HL-60/S4 treated with retinoic acid at 250 ng/mL for 4 days and 3 days (cell line): ENCODE results near the gene LRRN3.

Experiments used
- in situ Hi-C: fragments of 300-500 bp; cut with MboI; formaldehyde crosslinking; loops from 2 replicates; pipeline ENCODE4 v1.7.0; 2022; ENCODE audit warnings: low sequenced_read_pairs

LRRN3 gene

DNA sequence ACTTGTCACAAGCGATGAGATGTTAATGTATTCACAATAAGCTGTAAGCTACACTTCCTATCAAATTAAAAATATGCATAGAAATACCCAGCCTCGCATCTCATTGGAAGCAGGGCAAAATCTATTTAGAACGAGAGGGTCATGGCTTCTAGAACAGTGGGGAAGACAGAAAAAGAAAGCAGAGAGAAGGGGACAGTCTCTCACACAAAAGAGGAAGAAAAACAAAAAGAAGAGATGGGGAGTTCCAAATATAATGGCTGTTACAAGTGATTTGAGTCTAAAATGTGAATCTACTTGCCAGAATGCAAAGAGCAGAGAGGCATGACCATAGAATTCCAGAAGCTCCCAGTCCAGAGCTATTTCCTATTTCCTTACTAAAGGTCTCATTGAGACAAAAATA lies 13.8 kb downstream of the LRRN3 start:
- in situ Hi-C loops: no loop called here

DNA sequence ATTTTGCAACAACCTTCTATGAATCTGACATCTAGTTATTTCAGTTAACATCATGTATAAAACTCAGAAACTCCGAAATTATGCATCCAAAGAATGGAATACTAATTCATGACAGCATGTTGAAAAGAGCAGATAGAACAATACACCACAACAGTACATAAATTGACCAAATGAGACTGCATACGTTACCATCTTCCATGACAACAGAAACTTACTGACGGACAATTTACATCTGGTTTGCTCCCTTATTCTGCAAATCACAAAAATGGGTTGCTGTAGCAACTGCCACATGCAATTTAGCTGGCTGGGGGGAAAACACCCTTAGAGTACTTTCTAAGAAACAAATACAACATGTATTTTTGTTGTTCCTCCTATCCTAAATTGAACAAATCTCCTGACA lies 14.3 kb downstream of the LRRN3 start:
- in situ Hi-C loops: no loop called here

DNA sequence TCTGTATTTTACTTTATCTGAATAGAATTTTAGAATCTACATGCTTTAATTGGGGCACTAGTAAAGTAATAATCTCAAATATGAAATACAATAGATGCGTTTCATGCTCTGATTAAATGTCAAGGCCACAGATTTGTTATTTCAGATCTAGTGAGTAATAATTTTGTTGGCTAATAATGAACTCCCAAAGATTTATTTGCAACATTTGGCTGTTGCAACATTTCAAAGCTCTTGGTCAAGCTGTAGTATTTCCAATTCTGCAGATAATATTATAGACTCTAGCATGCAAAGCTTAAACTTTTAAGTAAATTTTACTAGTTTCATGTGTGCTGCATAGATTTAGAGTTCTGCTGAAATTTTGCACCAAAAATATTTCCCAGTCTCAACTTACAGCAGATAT lies 16.7 kb downstream of the LRRN3 start:
- in situ Hi-C loops: no loop called here

- in situ Hi-C loops: no loop called here
Observed at GRCh38 chr7:111108000-111108399, 17.1 kb downstream of the LRRN3 start.

DNA sequence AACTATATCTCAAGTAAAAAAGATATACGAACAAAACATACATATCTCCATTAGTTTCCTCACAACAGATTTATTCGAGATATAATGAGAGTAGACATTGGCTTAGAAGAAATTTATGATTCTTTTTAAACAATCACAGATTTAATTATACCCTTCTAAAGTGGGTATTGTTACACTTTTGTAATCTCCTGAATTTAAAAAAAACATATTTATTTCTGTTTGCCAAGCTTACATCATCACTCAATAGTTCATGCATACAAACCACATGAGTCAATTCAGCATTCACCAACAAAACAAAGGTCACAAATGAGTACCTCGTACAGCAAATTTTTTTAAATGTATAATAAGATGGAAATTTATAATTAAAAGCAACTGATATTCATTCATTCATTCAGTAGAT lies 17.6 kb downstream of the LRRN3 start:
- in situ Hi-C loops: no loop called here

DNA sequence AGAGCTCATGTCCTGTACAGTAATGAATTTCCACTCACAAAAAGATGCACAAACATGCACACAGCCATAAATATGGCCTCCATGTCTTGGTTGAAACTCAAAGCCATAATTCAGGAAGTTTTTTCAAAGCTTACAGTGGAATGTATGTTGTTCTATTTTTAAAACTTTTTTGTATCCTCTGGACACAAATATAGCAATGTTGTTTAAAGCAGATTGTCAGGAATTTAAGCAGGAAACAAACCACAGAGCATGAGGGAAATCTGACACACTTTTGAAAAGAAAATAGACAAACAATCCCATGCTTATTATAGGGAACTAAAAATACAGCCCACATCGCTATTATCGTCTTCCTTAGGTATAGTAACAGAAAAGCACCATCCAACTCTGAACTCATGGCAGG lies 21.5 kb downstream of the LRRN3 start:
- in situ Hi-C loops: no loop called here

- in situ Hi-C loops: no loop called here
Observed at GRCh38 chr7:111113263-111114017, 22.5 kb downstream of the LRRN3 start.

DNA sequence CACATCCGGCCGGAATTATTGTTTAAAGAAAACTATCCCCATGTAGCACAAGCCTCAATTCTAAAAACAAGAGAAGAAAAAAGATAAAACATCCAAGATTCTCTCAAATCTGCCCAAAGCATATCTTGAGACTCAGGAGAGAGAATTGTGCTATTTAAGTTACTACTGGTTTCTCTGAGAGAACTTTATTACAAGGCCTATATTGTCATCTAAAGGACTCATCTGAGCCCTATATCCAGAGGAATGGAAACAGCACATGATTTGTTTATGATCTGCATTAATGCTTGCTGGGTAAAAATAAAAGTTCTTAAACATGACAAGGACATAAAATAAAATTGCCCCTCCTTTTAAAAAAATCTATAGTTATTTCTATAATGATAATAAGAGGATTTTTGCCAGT lies 25.0 kb downstream of the LRRN3 start:
- in situ Hi-C loops: no loop called here

GRCh38 chr7:111126987-111127386 lies 36.1 kb downstream of the LRRN3 start:
- in situ Hi-C loops: no loop called here

GRCh38 chr7:111129435-111129834 lies 38.5 kb downstream of the LRRN3 start:
- in situ Hi-C loops: no loop called here

DNA sequence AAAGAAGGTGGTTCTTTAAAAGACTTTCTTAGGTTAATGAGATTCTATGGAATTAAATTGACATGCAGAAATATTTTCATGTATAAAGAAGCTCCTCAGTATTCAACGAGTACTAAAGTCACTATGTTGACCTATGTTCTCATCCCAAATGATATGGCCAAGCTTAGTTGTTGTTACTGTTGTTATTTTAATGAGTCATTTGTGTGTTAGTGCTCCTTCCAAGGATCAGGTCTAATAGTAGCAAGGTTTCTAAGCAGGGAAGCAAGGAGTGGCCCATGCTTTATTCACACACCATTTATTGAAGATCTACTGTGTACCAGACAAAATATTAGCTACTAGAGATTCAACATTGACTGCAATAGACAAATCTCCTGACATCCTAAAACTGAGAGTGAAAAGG lies 41.9 kb downstream of the LRRN3 start:
- in situ Hi-C loops: no loop called here

GRCh38 chr7:111137296-111138192 lies 46.6 kb downstream of the LRRN3 start:
- in situ Hi-C loops: no loop called here

DNA sequence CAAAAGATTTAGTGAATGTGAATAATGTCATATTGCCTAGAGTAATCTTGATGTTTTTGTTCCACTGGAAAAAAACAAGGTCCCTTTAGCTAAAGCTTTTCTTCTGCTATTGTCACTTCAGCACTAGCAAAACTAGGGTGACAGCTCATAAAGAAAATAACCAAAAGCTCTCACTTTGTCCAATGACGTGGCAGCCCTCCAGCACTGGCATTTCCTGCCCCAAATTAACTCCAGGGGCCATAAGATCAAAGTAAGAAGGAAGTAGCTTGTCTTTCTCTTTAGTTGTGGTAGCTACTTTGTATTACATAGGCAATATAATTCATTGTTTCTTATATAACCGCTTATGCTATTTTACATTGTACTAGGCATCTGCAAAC lies 47.3 kb downstream of the LRRN3 start:
- in situ Hi-C loops: no loop called here

GRCh38 chr7:111138586-111138985 lies 47.7 kb downstream of the LRRN3 start:
- in situ Hi-C loops: no loop called here

- in situ Hi-C loops: no loop called here
Observed at GRCh38 chr7:111140091-111140865, 49.4 kb downstream of the LRRN3 start.

DNA sequence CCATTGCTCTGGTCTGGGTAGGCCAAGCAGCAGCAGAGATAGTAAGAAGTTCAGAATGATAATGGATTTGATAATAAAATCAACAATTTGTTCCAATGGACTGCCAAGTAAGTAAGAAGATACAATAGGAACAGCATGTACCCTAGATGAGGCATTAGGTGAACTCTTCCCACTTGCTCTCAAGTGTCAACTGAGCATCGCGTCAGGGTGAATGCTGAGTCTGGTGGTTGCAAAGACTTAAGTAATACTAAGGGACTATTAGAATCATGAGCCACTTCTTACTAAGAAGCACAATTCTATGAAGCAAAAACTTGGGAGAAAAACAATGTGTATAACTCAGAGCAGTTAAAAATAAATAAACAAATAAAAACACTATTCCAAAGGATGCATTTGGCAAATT lies 54.5 kb downstream of the LRRN3 start:
- in situ Hi-C loops: no loop called here

- in situ Hi-C loops: no loop called here
Observed at GRCh38 chr7:111146136-111146535, 55.2 kb downstream of the LRRN3 start.

- in situ Hi-C loops: no loop called here
Observed at GRCh38 chr7:111147708-111148533, 57.0 kb downstream of the LRRN3 start.

DNA sequence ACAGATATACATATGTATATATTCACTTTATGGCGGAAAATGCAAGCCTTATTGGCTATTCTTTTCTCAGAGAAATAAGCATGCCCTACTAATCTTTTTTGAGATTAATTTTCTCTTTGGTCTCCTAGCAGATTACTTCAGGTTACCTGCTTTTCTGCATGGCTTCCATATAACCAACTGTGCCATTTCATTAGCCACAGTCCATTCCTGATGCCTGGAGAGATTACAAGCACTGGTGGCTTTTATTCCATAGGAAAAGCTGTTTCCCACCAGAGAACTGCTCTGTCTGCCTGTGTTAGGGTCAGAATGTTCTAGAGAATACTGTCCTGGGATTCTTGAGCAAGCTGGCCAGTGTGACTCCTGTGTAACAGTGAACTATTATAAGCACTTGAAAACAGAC lies 59.8 kb downstream of the LRRN3 start:
- in situ Hi-C loops: no loop called here

DNA sequence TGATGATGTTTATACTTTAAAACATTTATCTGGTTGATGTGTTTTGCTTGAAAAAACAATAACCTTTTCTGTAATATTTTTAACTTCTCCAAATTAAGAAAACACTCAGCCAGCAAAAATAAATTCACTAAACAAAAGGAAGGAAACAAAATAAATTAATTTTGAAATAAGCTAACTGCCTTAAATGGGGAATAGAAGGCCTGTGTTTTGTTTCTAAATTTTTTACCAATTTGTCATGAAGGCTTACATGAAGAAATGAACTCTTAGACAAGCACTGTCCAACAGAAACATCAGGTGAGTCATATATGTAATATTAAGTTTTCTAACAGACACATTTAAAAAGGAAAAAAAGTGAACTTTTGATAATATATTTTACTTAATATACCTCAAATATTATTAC lies 68.5 kb downstream of the LRRN3 start:
- in situ Hi-C loops: no loop called here

GRCh38 chr7:111160297-111160696 lies 69.4 kb downstream of the LRRN3 start:
- in situ Hi-C loops: no loop called here
